HepG2 (cell line): ENCODE results near the gene ADIPOR1. TPM values are rescaled to one million over a fixed set of nuclear protein-coding genes. Genes with fewer than 3 reads are reported as not detected.

Experiments
- EP300 ChIP-seq, 3 experiments: sonication (generic) in 1 of 3; formaldehyde crosslinking in 1 of 3; IDR thresholded peaks; 2 replicates each; pipeline versions ENCODE4 v1.5.1 to v1.6.1; 2011 to 2020; ENCODE audit warnings: low read depth in 2 of 3, low read length in 2 of 3, borderline replicate concordance in 1 of 3, improper control_type of control experiment in 1 of 3, mild to moderate bottlenecking in 1 of 3, missing genetic modification reagents in 1 of 3, moderate library complexity in 1 of 3
- HMG20A ChIP-seq: IDR thresholded peaks from 2 replicates; pipeline ENCODE4 v1.6.1; 2016; ENCODE audit warnings: borderline replicate concordance
- HOXA7 ChIP-seq: sonication (generic); formaldehyde crosslinking; IDR thresholded peaks from 2 replicates; pipeline ENCODE4 v1.8.1; 2022; ENCODE audit warnings: mild to moderate bottlenecking, missing genetic modification reagents, moderate library complexity
- HOXD1 ChIP-seq: sonication (generic); formaldehyde crosslinking; IDR thresholded peaks from 2 replicates; pipeline ENCODE4 v1.5.0; 2020; ENCODE audit warnings: missing genetic modification reagents
- KLF13 ChIP-seq: sonication (generic); formaldehyde crosslinking; IDR thresholded peaks from 2 replicates; pipeline ENCODE4 v1.4.0; 2020; ENCODE audit warnings: mild to moderate bottlenecking, missing genetic modification reagents
- NFE2L2 ChIP-seq: fragments of 150-350 bp; IDR thresholded peaks from 2 replicates; pipeline ENCODE4 v1.6.1; 2014; ENCODE audit warnings: low read length
- NFKBIZ ChIP-seq: IDR thresholded peaks from 2 replicates; pipeline ENCODE4 v1.6.1; 2018; ENCODE audit warnings: missing genetic modification reagents, missing compliant biosample characterization
- NR1H2 ChIP-seq: sonication (generic); formaldehyde crosslinking; IDR thresholded peaks from 2 replicates; pipeline ENCODE4 v1.8.1; 2022; ENCODE audit warnings: low read depth, missing genetic modification reagents, borderline replicate concordance
- SAP130 ChIP-seq: IDR thresholded peaks from 2 replicates; pipeline ENCODE4 v1.6.1; 2016; ENCODE audit warnings: low read depth
- SIN3A ChIP-seq: IDR thresholded peaks from 2 replicates; pipeline ENCODE4 v1.6.1; 2011; ENCODE audit warnings: low read depth, mild to moderate bottlenecking, control low read depth, low read length, borderline replicate concordance
- ZNF44 ChIP-seq: sonication (generic); formaldehyde crosslinking; IDR thresholded peaks from 2 replicates; pipeline ENCODE4 v1.5.1; 2020; ENCODE audit warnings: mild to moderate bottlenecking, missing genetic modification reagents
- polyA plus RNA-seq, 8 experiments: library from polyadenylated mRNA; depleted of rRNA in 3 of 8; stranded (reverse) in 7 of 8; unstranded in 1 of 8; fragments of >200 nt; fragmentation: Illumina TruSeq in 4 of 8; extraction: Trizol in 4 of 8; gene quantifications; 2 replicates each; pipeline versions ENCODE4 v1.2.1 to v1.2.3, GENCODE V29; 2011 to 2016; ENCODE audit warnings: low read depth in 4 of 8, missing spikeins in 1 of 8, mixed read lengths in 1 of 8; ENCODE audit not compliant: insufficient read depth in 1 of 8
- total RNA-seq, 5 experiments: library from RNA; depleted of rRNA; stranded (reverse); fragments of >200 nt; fragmentation: Illumina TruSeq; extraction: Trizol; gene quantifications; 2 replicates each; pipeline ENCODE4 v1.2.3, GENCODE V29; 2016; ENCODE audit warnings: low read depth in 1 of 5
- TF ChIP-seq, protein P1 (sequence below): sonication (generic); formaldehyde crosslinking; conservative IDR thresholded peaks from 2 replicates; pipeline ENCODE4 v1.4.0; 2020; ENCODE audit warnings: mild to moderate bottlenecking, missing genetic modification reagents, moderate library complexity
- TF ChIP-seq, protein P2 (sequence below): sonication (generic); formaldehyde crosslinking; IDR thresholded peaks from 2 replicates; pipeline ENCODE4 v1.4.0; 2020; ENCODE audit warnings: low read depth, mild to moderate bottlenecking, missing genetic modification reagents
- TF ChIP-seq, protein P3 (sequence below): sonication (generic); formaldehyde crosslinking; IDR thresholded peaks from 2 replicates; pipeline ENCODE4 v1.4.0; 2020; ENCODE audit warnings: missing genetic modification reagents
- TF ChIP-seq, protein P4 (sequence below): sonication (generic); formaldehyde crosslinking; IDR thresholded peaks from 2 replicates; pipeline ENCODE4 v1.8.0; 2023; ENCODE audit warnings: mild to moderate bottlenecking, missing genetic modification reagents
- TF ChIP-seq, protein P5 (sequence below): sonication (generic); formaldehyde crosslinking; IDR thresholded peaks from 2 replicates; pipeline ENCODE4 v1.4.0; 2020; ENCODE audit warnings: missing genetic modification reagents
- TF ChIP-seq, protein P6 (sequence below): sonication (generic); formaldehyde crosslinking; IDR thresholded peaks from 2 replicates; pipeline ENCODE4 v1.8.0; 2022; ENCODE audit warnings: missing genetic modification reagents, mild to moderate bottlenecking, moderate library complexity, borderline replicate concordance

ADIPOR1 gene
- total and polyA plus RNA-seq, 2 of the 13 experiments (the other 11 are each of a cell fraction or from before 2014, with no cell fraction given), result 60.0 to 141 TPM

DNA sequence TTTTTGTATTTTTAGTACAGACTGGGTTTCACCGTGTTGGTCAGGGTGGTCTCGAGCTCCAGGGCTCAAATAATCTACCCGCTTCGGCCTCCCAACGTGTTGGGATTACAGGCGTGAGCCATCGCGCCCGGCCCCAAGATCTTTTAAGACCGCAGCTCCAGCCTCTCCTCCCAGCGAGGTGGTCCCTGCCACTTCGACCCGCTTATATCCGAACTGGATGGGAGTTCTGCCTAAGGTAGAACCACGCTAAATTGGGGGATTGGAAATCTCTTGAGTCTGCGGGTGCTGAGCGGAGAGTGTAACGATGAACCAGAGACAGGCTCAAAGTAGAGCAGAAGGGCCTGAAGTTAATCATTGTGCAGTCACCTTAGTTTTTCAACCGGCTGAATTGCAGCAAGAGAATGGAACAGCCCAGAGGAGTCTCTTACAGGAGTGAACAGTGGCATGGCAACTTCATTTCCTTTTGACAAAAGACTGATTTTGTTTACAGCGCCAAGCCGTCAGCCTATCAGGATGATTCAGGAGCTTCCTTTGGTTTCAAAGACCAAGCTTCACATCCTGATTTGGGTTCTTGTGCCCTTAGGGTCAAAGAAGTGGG is 9.7 kb upstream of the ADIPOR1 start (continued):
- TF ChIP-seq, protein P1, sequence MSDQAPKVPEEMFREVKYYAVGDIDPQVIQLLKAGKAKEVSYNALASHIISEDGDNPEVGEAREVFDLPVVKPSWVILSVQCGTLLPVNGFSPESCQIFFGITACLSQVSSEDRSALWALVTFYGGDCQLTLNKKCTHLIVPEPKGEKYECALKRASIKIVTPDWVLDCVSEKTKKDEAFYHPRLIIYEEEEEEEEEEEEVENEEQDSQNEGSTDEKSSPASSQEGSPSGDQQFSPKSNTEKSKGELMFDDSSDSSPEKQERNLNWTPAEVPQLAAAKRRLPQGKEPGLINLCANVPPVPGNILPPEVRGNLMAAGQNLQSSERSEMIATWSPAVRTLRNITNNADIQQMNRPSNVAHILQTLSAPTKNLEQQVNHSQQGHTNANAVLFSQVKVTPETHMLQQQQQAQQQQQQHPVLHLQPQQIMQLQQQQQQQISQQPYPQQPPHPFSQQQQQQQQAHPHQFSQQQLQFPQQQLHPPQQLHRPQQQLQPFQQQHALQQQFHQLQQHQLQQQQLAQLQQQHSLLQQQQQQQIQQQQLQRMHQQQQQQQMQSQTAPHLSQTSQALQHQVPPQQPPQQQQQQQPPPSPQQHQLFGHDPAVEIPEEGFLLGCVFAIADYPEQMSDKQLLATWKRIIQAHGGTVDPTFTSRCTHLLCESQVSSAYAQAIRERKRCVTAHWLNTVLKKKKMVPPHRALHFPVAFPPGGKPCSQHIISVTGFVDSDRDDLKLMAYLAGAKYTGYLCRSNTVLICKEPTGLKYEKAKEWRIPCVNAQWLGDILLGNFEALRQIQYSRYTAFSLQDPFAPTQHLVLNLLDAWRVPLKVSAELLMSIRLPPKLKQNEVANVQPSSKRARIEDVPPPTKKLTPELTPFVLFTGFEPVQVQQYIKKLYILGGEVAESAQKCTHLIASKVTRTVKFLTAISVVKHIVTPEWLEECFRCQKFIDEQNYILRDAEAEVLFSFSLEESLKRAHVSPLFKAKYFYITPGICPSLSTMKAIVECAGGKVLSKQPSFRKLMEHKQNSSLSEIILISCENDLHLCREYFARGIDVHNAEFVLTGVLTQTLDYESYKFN (CRISPR knock-in tag), result 0 out of 2 replicates have a peak, but pooled peaks have one; percentile 24
- TF ChIP-seq, protein P2, sequence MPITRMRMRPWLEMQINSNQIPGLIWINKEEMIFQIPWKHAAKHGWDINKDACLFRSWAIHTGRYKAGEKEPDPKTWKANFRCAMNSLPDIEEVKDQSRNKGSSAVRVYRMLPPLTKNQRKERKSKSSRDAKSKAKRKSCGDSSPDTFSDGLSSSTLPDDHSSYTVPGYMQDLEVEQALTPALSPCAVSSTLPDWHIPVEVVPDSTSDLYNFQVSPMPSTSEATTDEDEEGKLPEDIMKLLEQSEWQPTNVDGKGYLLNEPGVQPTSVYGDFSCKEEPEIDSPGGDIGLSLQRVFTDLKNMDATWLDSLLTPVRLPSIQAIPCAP (CRISPR knock-in tag), result no peak
- TF ChIP-seq ZNF44 (CRISPR knock-in tag) (no peak), NFKBIZ (CRISPR knock-in tag) (no peak), NR1H2 (no peak), NFE2L2 (no peak), KLF13 (no peak), SIN3A (no peak), HOXD1 (no peak), EP300 (IDR thresholded peaks at IDR 0.05; ENCODE audit: low read depth in 2 of 2, low read length in 2 of 2) (no peak), EP300 (CRISPR knock-in tag; IDR thresholded peaks at IDR 0.05; ENCODE audit: borderline replicate concordance) (no peak), HOXA7 (no peak), HMG20A (CRISPR knock-in tag) (no peak), SAP130 (CRISPR knock-in tag) (peak; percentile 69)
- TF ChIP-seq, protein P3, sequence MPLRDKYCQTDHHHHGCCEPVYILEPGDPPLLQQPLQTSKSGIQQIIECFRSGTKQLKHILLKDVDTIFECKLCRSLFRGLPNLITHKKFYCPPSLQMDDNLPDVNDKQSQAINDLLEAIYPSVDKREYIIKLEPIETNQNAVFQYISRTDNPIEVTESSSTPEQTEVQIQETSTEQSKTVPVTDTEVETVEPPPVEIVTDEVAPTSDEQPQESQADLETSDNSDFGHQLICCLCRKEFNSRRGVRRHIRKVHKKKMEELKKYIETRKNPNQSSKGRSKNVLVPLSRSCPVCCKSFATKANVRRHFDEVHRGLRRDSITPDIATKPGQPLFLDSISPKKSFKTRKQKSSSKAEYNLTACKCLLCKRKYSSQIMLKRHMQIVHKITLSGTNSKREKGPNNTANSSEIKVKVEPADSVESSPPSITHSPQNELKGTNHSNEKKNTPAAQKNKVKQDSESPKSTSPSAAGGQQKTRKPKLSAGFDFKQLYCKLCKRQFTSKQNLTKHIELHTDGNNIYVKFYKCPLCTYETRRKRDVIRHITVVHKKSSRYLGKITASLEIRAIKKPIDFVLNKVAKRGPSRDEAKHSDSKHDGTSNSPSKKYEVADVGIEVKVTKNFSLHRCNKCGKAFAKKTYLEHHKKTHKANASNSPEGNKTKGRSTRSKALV, result no peak
- TF ChIP-seq, protein P4, sequence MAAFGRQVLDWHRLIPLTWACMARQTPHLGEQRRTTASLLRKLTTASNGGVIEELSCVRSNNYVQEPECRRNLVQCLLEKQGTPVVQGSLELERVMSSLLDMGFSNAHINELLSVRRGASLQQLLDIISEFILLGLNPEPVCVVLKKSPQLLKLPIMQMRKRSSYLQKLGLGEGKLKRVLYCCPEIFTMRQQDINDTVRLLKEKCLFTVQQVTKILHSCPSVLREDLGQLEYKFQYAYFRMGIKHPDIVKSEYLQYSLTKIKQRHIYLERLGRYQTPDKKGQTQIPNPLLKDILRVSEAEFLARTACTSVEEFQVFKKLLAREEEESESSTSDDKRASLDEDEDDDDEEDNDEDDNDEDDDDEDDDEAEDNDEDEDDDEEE, result no peak
- TF ChIP-seq, protein P5, sequence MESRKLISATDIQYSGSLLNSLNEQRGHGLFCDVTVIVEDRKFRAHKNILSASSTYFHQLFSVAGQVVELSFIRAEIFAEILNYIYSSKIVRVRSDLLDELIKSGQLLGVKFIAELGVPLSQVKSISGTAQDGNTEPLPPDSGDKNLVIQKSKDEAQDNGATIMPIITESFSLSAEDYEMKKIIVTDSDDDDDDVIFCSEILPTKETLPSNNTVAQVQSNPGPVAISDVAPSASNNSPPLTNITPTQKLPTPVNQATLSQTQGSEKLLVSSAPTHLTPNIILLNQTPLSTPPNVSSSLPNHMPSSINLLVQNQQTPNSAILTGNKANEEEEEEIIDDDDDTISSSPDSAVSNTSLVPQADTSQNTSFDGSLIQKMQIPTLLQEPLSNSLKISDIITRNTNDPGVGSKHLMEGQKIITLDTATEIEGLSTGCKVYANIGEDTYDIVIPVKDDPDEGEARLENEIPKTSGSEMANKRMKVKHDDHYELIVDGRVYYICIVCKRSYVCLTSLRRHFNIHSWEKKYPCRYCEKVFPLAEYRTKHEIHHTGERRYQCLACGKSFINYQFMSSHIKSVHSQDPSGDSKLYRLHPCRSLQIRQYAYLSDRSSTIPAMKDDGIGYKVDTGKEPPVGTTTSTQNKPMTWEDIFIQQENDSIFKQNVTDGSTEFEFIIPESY (CRISPR knock-in tag), result no peak
- TF ChIP-seq, protein P6, sequence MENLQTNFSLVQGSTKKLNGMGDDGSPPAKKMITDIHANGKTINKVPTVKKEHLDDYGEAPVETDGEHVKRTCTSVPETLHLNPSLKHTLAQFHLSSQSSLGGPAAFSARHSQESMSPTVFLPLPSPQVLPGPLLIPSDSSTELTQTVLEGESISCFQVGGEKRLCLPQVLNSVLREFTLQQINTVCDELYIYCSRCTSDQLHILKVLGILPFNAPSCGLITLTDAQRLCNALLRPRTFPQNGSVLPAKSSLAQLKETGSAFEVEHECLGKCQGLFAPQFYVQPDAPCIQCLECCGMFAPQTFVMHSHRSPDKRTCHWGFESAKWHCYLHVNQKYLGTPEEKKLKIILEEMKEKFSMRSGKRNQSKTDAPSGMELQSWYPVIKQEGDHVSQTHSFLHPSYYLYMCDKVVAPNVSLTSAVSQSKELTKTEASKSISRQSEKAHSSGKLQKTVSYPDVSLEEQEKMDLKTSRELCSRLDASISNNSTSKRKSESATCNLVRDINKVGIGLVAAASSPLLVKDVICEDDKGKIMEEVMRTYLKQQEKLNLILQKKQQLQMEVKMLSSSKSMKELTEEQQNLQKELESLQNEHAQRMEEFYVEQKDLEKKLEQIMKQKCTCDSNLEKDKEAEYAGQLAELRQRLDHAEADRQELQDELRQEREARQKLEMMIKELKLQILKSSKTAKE (CRISPR knock-in tag), result no peak
